ENCODE results near the gene CDCA4.

DNA sequence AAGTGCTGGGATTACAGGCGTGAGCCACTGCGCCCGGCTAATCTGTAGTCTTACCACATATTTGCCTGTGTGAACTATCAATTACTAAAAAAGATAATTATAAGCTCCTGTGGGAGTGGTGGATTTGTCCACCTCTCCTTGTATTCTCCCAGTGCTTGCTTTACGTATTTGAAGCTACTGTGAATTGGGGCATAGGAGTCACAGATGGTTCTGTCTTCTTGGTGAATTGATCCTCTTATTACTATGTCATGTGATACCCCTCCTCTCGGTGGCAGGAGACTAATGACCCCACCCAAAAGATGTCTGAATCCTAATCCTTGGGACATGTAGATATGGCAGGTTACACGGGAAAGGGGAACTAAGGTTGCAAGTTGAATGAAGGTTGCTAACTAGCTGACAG is 32.5 kb upstream of the CDCA4 start:
- no peak for TF ChIP-seq POLR2A (IDR thresholded peaks at IDR 0.05)
- TF ChIP-seq, protein P1, sequence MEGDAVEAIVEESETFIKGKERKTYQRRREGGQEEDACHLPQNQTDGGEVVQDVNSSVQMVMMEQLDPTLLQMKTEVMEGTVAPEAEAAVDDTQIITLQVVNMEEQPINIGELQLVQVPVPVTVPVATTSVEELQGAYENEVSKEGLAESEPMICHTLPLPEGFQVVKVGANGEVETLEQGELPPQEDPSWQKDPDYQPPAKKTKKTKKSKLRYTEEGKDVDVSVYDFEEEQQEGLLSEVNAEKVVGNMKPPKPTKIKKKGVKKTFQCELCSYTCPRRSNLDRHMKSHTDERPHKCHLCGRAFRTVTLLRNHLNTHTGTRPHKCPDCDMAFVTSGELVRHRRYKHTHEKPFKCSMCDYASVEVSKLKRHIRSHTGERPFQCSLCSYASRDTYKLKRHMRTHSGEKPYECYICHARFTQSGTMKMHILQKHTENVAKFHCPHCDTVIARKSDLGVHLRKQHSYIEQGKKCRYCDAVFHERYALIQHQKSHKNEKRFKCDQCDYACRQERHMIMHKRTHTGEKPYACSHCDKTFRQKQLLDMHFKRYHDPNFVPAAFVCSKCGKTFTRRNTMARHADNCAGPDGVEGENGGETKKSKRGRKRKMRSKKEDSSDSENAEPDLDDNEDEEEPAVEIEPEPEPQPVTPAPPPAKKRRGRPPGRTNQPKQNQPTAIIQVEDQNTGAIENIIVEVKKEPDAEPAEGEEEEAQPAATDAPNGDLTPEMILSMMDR (IDR thresholded peaks at IDR 0.05), result no peak

All from testis (tissue), 2 donors.